Measurements from ENCODE around the gene BPIFB1.
A peak's percentile ranks its signal among the peaks of the same experiment; 100 is the strongest.

The BPIFB1 gene

GRCh38 chr20:33299111-33299603 is 16.1 kb downstream of the BPIFB1 start:
- DNase-seq, result peak; percentile 76

GRCh38 chr20:33301192-33301930 is 18.3 kb downstream of the BPIFB1 start:
- DNase-seq, result no peak

- DNase-seq, result no peak
These were observed 20.6 kb downstream of the BPIFB1 start for GRCh38 chr20:33303595-33303994.

- no peak for DNase-seq
These were observed 21.0 kb downstream of the BPIFB1 start for GRCh38 chr20:33304046-33304445.

GRCh38 chr20:33305589-33306057 is 22.6 kb downstream of the BPIFB1 start:
- DNase-seq, result no peak

GRCh38 chr20:33306228-33306627 is 23.2 kb downstream of the BPIFB1 start:
- no peak for DNase-seq

GRCh38 chr20:33306807-33307206 is 23.8 kb downstream of the BPIFB1 start:
- no peak for DNase-seq

GRCh38 chr20:33308668-33309067 is 25.7 kb downstream of the BPIFB1 start:
- no peak for DNase-seq

GRCh38 chr20:33309631-33310030 is 26.6 kb downstream of the BPIFB1 start:
- no peak for DNase-seq

GRCh38 chr20:33310327-33310899 is 27.4 kb downstream of the BPIFB1 start:
- no peak for DNase-seq

GRCh38 chr20:33311011-33311410 is 28.0 kb downstream of the BPIFB1 start:
- no peak for DNase-seq

GRCh38 chr20:33311996-33312395 is 29.0 kb downstream of the BPIFB1 start:
- no peak for DNase-seq

- no peak for DNase-seq
These were observed 29.6 kb downstream of the BPIFB1 start for GRCh38 chr20:33312583-33312982.

GRCh38 chr20:33313686-33314314 is 30.8 kb downstream of the BPIFB1 start:
- no peak for DNase-seq

GRCh38 chr20:33316343-33316742 is 33.3 kb downstream of the BPIFB1 start:
- no peak for DNase-seq

- DNase-seq, result no peak
These were observed 33.9 kb downstream of the BPIFB1 start for GRCh38 chr20:33316958-33317357.

- DNase-seq, result no peak
These were observed 34.5 kb downstream of the BPIFB1 start for GRCh38 chr20:33317424-33318095.

GRCh38 chr20:33318096-33318429 is 35.0 kb downstream of the BPIFB1 start:
- no peak for DNase-seq

GRCh38 chr20:33320006-33320405 is 37.0 kb downstream of the BPIFB1 start:
- no peak for DNase-seq

GRCh38 chr20:33322456-33322855 is 39.4 kb downstream of the BPIFB1 start:
- no peak for DNase-seq

- DNase-seq, result no peak
These were observed 40.2 kb downstream of the BPIFB1 start for GRCh38 chr20:33323236-33323635.

- DNase-seq, result no peak
These were observed 42.3 kb downstream of the BPIFB1 start for GRCh38 chr20:33325350-33325749.
